ENCODE results near the gene ZG16.

GRCh38 chr16:29779474-29779873, 1.4 kb downstream of the ZG16 start:
- TF ChIP-seq POLR2A (IDR thresholded peaks at IDR 0.05; ENCODE audit: low read depth, low read length) = no peak
- no peak for TF ChIP-seq POLR2AphosphoS5 (IDR thresholded peaks at IDR 0.05; ENCODE audit: low read depth, low read length)
- no peak for TF ChIP-seq TAF1 (IDR thresholded peaks at IDR 0.05; ENCODE audit: low read depth, low read length)
- TF ChIP-seq PAX5 (IDR thresholded peaks at IDR 0.05; ENCODE audit: insufficient read depth, low read length, severe bottlenecking) = no peak
- TF ChIP-seq POU2F2 (IDR thresholded peaks at IDR 0.05; ENCODE audit: low read depth, low read length) = no peak

Data from GM12891 (cell line).